HEK293 (cell line): ENCODE measurements around the gene RNF31.

Experiments
- CTCF ChIA-PET: fragments of 350-600 bp; formaldehyde crosslinking; extraction: SDS; loops from one replicate; lab custom pipeline; 2021; ENCODE audit warnings: antibody characterized with exemption; lab: Yijun Ruan, JAX
- POLR2A ChIA-PET: fragments of 300-600 bp; formaldehyde crosslinking; extraction: SDS; loops from one replicate; lab custom pipeline; 2020; ENCODE audit warnings: antibody characterized with exemption, inconsistent platforms; lab: Yijun Ruan, JAX
- H3K27ac ChIP-seq: fragments of 200-500 bp; sonication (Bioruptor generic); 2 replicates; pipeline ENCODE4 v1.5.1; 2014; ENCODE audit warnings: low read depth, low read length, control low read depth, inconsistent platforms; ENCODE audit errors: extremely low read depth
- H3K36me3 ChIP-seq, 2 experiments: fragments of 200-500 bp in 1 of 2; sonication (Bioruptor generic) in 1 of 2; 1 replicate in 1 of 2; 2 replicates in 1 of 2; pipeline ENCODE4 v1.5.1; 2014 to 2017; ENCODE audit warnings: inconsistent platforms in 2 of 2, low read length in 2 of 2; ENCODE audit not compliant: control insufficient read depth in 2 of 2, insufficient read depth in 1 of 2
- H3K4me1 ChIP-seq: fragments of 200-500 bp; sonication (Bioruptor generic); 2 replicates; pipeline ENCODE4 v1.5.1; 2014; ENCODE audit warnings: mild to moderate bottlenecking, low read length, inconsistent platforms; ENCODE audit not compliant: control insufficient read depth, insufficient read depth
- H3K4me3 ChIP-seq: 2 replicates; pipeline ENCODE4 v1.5.1; 2011; ENCODE audit warnings: low read depth, mild to moderate bottlenecking, control low read depth, low read length, moderate library complexity
- H3K9me3 ChIP-seq: fragments of 200-500 bp; sonication (Bioruptor generic); 2 replicates; pipeline ENCODE4 v1.5.1; 2014; ENCODE audit warnings: low read depth, low read length, inconsistent platforms; ENCODE audit not compliant: control insufficient read depth, insufficient read depth
- BCL11A ChIP-seq: fragments of 450-650 bp; formaldehyde crosslinking; IDR thresholded peaks from 2 replicates; pipeline ENCODE4 v1.5.1; 2016; ENCODE audit warnings: low read depth, missing biosample characterization, missing genetic modification characterization
- EGR2 ChIP-seq: fragments of 450-650 bp; formaldehyde crosslinking; IDR thresholded peaks from 2 replicates; pipeline ENCODE4 v1.5.1; 2016; ENCODE audit warnings: low read depth, missing biosample characterization, missing genetic modification characterization
- IKZF3 ChIP-seq: fragments of 450-650 bp; IDR thresholded peaks from 2 replicates; pipeline ENCODE4 v1.5.0; 2018; ENCODE audit warnings: missing biosample characterization, mild to moderate bottlenecking, missing genetic modification characterization, moderate library complexity
- MYNN ChIP-seq: fragments of 450-650 bp; formaldehyde crosslinking; IDR thresholded peaks from 2 replicates; pipeline ENCODE4 v1.5.1; 2016; ENCODE audit warnings: missing biosample characterization, missing genetic modification characterization, borderline replicate concordance
- OVOL3 ChIP-seq: fragments of 450-650 bp; formaldehyde crosslinking; IDR thresholded peaks from 2 replicates; pipeline ENCODE4 v1.5.1; 2016; ENCODE audit warnings: missing biosample characterization, missing genetic modification characterization
- PRDM1 ChIP-seq: fragments of 450-650 bp; formaldehyde crosslinking; IDR thresholded peaks from 2 replicates; pipeline ENCODE4; 2016; ENCODE audit warnings: missing biosample characterization, missing genetic modification characterization
- YY2 ChIP-seq: fragments of 450-650 bp; formaldehyde crosslinking; IDR thresholded peaks from 2 replicates; pipeline ENCODE4 v1.5.1; 2016; ENCODE audit warnings: missing biosample characterization, missing genetic modification characterization
- ZBTB20 ChIP-seq: fragments of 450-650 bp; formaldehyde crosslinking; IDR thresholded peaks from 2 replicates; pipeline ENCODE4 v1.5.1; 2016; ENCODE audit warnings: missing biosample characterization, missing genetic modification characterization
- ZBTB48 ChIP-seq: fragments of 450-650 bp; formaldehyde crosslinking; IDR thresholded peaks from 2 replicates; pipeline ENCODE4 v1.5.1; 2016; ENCODE audit warnings: missing biosample characterization, missing genetic modification characterization
- ZFHX2 ChIP-seq: fragments of 450-650 bp; formaldehyde crosslinking; conservative IDR thresholded peaks from 2 replicates; pipeline ENCODE4 v1.5.1; 2016; ENCODE audit warnings: missing biosample characterization, missing genetic modification characterization
- ZFP69B ChIP-seq: fragments of 450-650 bp; formaldehyde crosslinking; IDR thresholded peaks from 2 replicates; pipeline ENCODE4 v1.5.1; 2016; ENCODE audit warnings: missing biosample characterization, missing genetic modification characterization
- ZNF140 ChIP-seq: fragments of 450-650 bp; formaldehyde crosslinking; IDR thresholded peaks from 2 replicates; pipeline ENCODE4 v1.5.1; 2016; ENCODE audit warnings: missing biosample characterization, missing genetic modification characterization
- ZNF146 ChIP-seq: fragments of 450-650 bp; formaldehyde crosslinking; IDR thresholded peaks from 2 replicates; pipeline ENCODE4 v1.5.1; 2016; ENCODE audit warnings: missing biosample characterization, missing genetic modification characterization
- ZNF18 ChIP-seq: fragments of 450-650 bp; formaldehyde crosslinking; IDR thresholded peaks from 2 replicates; pipeline ENCODE4 v1.5.1; 2016; ENCODE audit warnings: missing biosample characterization, missing genetic modification characterization
- ZNF19 ChIP-seq: fragments of 450-650 bp; formaldehyde crosslinking; IDR thresholded peaks from 2 replicates; pipeline ENCODE4; 2016; ENCODE audit warnings: missing biosample characterization, missing genetic modification characterization, low read depth
- ZNF211 ChIP-seq: fragments of 450-650 bp; formaldehyde crosslinking; IDR thresholded peaks from 2 replicates; pipeline ENCODE4 v1.5.1; 2016; ENCODE audit warnings: low read depth, missing biosample characterization, missing genetic modification characterization
- ZNF335 ChIP-seq: fragments of 450-650 bp; formaldehyde crosslinking; conservative IDR thresholded peaks from 2 replicates; pipeline ENCODE4 v1.5.1; 2016; ENCODE audit warnings: missing biosample characterization, missing genetic modification characterization
- ZNF423 ChIP-seq: fragments of 450-650 bp; formaldehyde crosslinking; IDR thresholded peaks from 2 replicates; pipeline ENCODE4 v1.5.1; 2016; ENCODE audit warnings: missing biosample characterization, missing genetic modification characterization
- ZNF544 ChIP-seq: fragments of 450-650 bp; formaldehyde crosslinking; IDR thresholded peaks from 2 replicates; pipeline ENCODE4 v1.5.0; 2017; ENCODE audit warnings: missing biosample characterization, missing genetic modification characterization
- ZNF600 ChIP-seq: fragments of 450-650 bp; formaldehyde crosslinking; IDR thresholded peaks from 2 replicates; pipeline ENCODE4 v1.5.1; 2016; ENCODE audit warnings: missing biosample characterization, missing genetic modification characterization
- ZNF626 ChIP-seq: fragments of 450-650 bp; sonication (Bioruptor Pico); formaldehyde crosslinking; IDR thresholded peaks from 2 replicates; pipeline ENCODE4 v1.5.1; 2018; ENCODE audit warnings: missing biosample characterization, missing genetic modification characterization, inconsistent platforms
- ZNF791 ChIP-seq: fragments of 450-650 bp; formaldehyde crosslinking; IDR thresholded peaks from 2 replicates; pipeline ENCODE4 v1.5.1; 2016; ENCODE audit warnings: missing biosample characterization, missing genetic modification characterization
- ZSCAN5A ChIP-seq: fragments of 450-650 bp; formaldehyde crosslinking; IDR thresholded peaks from 2 replicates; pipeline ENCODE4 v1.5.1; 2016; ENCODE audit warnings: missing biosample characterization, missing genetic modification characterization
- TF ChIP-seq, protein P1 (sequence below): fragments of 450-650 bp; formaldehyde crosslinking; IDR thresholded peaks from 2 replicates; pipeline ENCODE4 v1.5.1; 2016; ENCODE audit warnings: missing biosample characterization, missing genetic modification characterization

Gene RNF31

DNA sequence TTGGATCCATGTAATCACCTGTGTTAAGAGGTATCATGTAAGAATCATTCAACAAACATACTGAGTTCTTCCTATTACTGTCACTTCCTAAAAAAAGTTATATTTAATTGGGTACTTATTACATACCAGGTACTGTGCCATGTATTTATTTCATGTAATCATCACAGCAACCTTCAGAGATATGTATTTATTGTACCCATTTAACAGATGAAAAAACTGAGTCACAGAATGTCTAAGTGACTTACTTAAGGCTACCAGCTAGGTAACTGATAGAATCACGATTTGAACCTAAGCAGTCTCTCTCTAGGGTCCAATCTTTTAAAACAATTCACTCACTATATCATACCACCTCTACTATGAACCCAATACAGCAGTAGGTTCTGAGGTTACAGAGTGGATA lies 2.8 kb upstream of the RNF31 start (continued):
- no peak for TF ChIP-seq ZNF18

DNA sequence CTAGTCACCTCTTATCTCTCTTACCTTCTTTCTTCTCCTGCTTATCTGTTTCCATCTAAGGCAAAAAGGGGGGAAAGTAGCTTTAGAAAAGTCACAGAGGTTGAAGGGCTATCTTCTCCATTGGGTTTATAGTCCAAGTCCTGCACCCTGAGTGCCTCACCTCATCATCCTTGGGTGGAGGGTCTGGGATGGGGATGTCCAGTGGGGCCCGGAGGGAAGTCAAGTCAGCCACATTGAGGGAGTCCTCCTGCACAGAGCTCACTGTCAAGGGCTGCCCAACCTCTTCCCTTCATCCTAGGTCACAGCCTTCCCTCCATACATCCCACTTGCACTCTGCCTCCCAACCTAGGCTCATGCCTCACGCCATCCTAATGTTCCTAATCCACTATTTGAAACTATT lies 2.1 kb upstream of the RNF31 start:
- Histone ChIP-seq H3K36me3 (peaks cover 12 to 40% of the 10 kb centered on the region in 2 experiments), H3K9me3 (no peaks in the 10 kb centered on the region), H3K4me1 (peaks cover 8% of the 10 kb centered on the region)
- TF ChIP-seq, protein P1, sequence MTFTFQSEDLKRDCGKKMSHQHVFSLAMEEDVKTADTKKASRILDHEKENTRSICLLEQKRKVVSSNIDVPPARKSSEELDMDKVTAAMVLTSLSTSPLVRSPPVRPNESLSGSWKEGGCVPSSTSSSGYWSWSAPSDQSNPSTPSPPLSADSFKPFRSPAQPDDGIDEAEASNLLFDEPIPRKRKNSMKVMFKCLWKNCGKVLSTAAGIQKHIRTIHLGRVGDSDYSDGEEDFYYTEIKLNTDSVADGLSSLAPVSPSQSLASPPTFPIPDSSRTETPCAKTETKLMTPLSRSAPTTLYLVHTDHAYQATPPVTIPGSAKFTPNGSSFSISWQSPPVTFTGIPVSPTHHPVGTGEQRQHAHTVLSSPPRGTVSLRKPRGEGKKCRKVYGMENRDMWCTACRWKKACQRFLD, result no peak
- no peak for TF ChIP-seq ZNF791
- TF ChIP-seq, all 188 proteins: peak for 0
- no peak overlapping the region for H3K4me3 ChIP-seq
- CTCF ChIA-PET, result interaction anchor here (0.6 to 1.4 kb wide), 3 partner anchors 8 to 132 kb away, joined by 3 to 5 read pairs (median 5); no protein-coding TSS in a partner anchor
- H3K27ac ChIP-seq, result no peak overlapping the region
- POLR2A ChIA-PET, result interaction anchor here (0.5 to 3.8 kb wide), 8 partner anchors 8 to 51 kb away, joined by 3 to 79 read pairs (median 18); partner anchors contain the start of genes DCAF11, IRF9, NRL and PCK2

GRCh38 chr14:24145690-24146452 lies 1.4 kb upstream of the RNF31 start:
- ChIA-PET CTCF (interaction anchor here (0.6 to 3.7 kb wide), 7 partner anchors 9 to 131 kb away, joined by 3 to 34 read pairs (median 5); partner anchors contain the start of gene IRF9), POLR2A (interaction anchor here (0.5 to 3.8 kb wide), 15 partner anchors 9 to 125 kb away, joined by 3 to 79 read pairs (median 8); partner anchors contain the start of genes CHMP4A, DCAF11, IPO4 and IRF9)
- Histone ChIP-seq H3K36me3 (peaks cover 12 to 46% of the 10 kb centered on the region in 2 experiments), H3K27ac (peak overlapping the region; percentile 59; the same call in 1 of the 2 replicates), H3K4me1 (peaks cover 8% of the 10 kb centered on the region), H3K9me3 (no peaks in the 10 kb centered on the region), H3K4me3 (peak overlapping the region; percentile 91)
- TF ChIP-seq ZNF626 (no peak), IKZF3 (tag by site-specific recombination) (peak; percentile 37; the same call in 1 of the 2 replicates), OVOL3 (tag by site-specific recombination) (no peak), PRDM1 (tag by site-specific recombination) (0 out of 2 replicates have a peak, but pooled peaks have one; percentile 73), ZNF600 (tag by site-specific recombination) (peak; percentile 79), ZBTB48 (tag by site-specific recombination) (no peak), ZNF211 (tag by site-specific recombination) (no peak), ZNF335 (tag by site-specific recombination) (no peak), ZNF146 (tag by site-specific recombination) (peak; percentile 34)

- ChIA-PET CTCF (interaction anchor here (0.5 to 3.7 kb wide), 8 partner anchors 9 to 65 kb away, joined by 3 to 34 read pairs (median 4); partner anchors contain the start of gene IRF9), POLR2A (interaction anchor here (0.6 to 3.8 kb wide), 19 partner anchors 10 to 125 kb away, joined by 3 to 79 read pairs (median 7); partner anchors contain the start of genes CHMP4A, DCAF11, IPO4 and IRF9)
- Histone ChIP-seq H3K36me3 (peaks cover 12 to 53% of the 10 kb centered on the region in 2 experiments), H3K9me3 (no peaks in the 10 kb centered on the region), H3K27ac (peak within 1 kb of the TSS; percentile 81; the same call in 1 of the 2 replicates), H3K4me3 (peak within 1 kb of the TSS; percentile 91), H3K4me1 (peaks cover 8% of the 10 kb centered on the region)
- TF ChIP-seq ZNF544 (tag by site-specific recombination) (no peak), ZBTB20 (tag by site-specific recombination) (peak; percentile 91), MYNN (tag by site-specific recombination) (no peak), ZFHX2 (tag by site-specific recombination) (peak; percentile 51; the same call in 1 of the 2 replicates), ZNF19 (tag by site-specific recombination) (no peak), ZNF423 (tag by site-specific recombination) (no peak), EGR2 (0 out of 2 replicates have a peak, but pooled peaks have one; percentile 29), ZNF140 (no peak), ZFP69B (tag by site-specific recombination) (peak; percentile 41; the same call in 1 of the 2 replicates), YY2 (tag by site-specific recombination) (no peak), BCL11A (tag by site-specific recombination) (no peak), ZSCAN5A (no peak)
Observed at GRCh38 chr14:24146453-24146977, 783 bp upstream of the RNF31 start, which contains the start of gene PSME2. Gene PSME2, minus strand, starts transcription at chr14:24146610. Its CDS starts 29 bp downstream, at chr14:24146581.
